ENCODE data around the gene LIPJ. TPM values are rescaled to one million over a fixed set of nuclear protein-coding genes. Genes with fewer than 3 reads are reported as not detected.

The LIPJ gene, protein sequence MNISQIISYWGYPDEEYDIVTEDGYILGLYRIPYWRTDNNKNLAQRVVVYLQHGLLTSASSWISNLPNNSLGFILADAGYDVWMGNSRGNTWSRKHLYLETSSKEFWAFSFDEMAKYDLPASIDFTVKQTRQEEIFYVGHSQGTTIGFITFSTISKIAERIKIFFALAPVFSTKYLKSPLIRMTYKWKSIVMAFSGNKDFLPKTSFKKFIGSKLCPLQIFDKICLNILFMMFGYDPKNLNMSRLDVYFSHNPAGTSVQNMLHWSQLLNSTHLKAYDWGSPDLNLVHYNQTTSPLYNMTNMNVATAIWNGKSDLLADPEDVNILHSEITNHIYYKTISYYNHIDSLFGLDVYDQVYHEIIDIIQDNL
- not detected for total RNA-seq
- under 1 TPM in 1 of 2 donors, not detected in 1; 0.03 TPM for polyA plus RNA-seq
- long read RNA-seq, donor 1: 0 reads
- long read RNA-seq, donor 2: 0 reads
- long read RNA-seq, donor 3: 0 reads

DNA sequence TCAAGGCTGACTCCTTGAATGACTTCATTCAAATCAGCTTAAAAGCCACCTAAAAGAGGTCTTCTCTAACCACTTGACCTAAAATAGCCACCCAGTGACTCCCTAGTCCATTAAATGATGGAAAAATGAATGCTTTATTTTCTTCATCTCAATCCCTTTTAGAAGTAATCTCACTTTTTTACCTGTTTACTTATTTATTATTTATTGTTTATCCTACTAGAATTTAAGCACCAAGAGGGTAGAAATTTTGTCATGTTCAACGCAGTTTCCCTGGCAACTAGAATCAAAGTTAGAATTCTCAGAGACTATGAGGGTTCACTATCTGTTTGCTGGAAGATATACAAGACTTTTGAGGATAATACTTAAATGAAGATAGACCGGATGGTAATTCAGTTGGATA lies at the start of gene LIPJ:
TSS of gene LIPJ (plus strand) at position 301 of the 400 bp plus-strand sequence. CDS start 3,926 bp downstream, outside the sequence.
- TF ChIP-seq POLR2A (IDR thresholded peaks at IDR 0.05): no peak
- TF ChIP-seq, protein P1, sequence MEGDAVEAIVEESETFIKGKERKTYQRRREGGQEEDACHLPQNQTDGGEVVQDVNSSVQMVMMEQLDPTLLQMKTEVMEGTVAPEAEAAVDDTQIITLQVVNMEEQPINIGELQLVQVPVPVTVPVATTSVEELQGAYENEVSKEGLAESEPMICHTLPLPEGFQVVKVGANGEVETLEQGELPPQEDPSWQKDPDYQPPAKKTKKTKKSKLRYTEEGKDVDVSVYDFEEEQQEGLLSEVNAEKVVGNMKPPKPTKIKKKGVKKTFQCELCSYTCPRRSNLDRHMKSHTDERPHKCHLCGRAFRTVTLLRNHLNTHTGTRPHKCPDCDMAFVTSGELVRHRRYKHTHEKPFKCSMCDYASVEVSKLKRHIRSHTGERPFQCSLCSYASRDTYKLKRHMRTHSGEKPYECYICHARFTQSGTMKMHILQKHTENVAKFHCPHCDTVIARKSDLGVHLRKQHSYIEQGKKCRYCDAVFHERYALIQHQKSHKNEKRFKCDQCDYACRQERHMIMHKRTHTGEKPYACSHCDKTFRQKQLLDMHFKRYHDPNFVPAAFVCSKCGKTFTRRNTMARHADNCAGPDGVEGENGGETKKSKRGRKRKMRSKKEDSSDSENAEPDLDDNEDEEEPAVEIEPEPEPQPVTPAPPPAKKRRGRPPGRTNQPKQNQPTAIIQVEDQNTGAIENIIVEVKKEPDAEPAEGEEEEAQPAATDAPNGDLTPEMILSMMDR (IDR thresholded peaks at IDR 0.05): no peak
- Histone ChIP-seq H3K27ac (no peak within 1 kb of the TSS), H3K9me3 (no peaks in the 10 kb centered on the region), H3K27me3 (no peaks in the 10 kb centered on the region), H3K4me1 (peaks cover 0 to 17% (median 4%) of the 10 kb centered on the region in 12 donors), H3K36me3 (no peaks in the 10 kb centered on the region), H3K4me3 (no peak within 1 kb of the TSS)
- intact Hi-C loops (cut with DNase I): loop anchor here in 1 of 10 donors (10.0 kb wide), 1 partner anchor 208 kb away; no protein-coding TSS in a partner anchor
- ATAC-seq (no peak), DNase-seq (no peak)
- WGBS, 4 donors: 89 to 90% (median 90%) methylated on average over 2 of the region's 2 CpGs

DNA sequence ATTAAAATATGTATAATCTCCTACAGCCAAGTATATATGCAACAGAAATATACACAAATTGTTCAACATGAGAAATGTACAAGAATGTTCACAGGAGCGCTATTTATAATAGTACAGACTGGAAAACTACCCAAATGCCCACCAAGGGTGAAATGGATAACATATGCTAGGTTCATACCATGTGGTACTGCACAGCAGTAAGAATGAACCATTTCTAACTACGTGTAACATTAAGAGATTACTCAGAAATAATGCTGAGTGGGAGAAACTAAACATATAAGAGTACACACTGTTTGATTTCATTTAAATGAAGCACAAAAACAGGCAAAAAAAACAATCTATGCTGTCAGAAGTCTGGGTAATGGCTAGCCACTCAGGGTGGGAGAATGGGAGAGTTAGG lies 49.2 kb upstream of the LIPJ start:
- TF ChIP-seq POLR2A (IDR thresholded peaks at IDR 0.05): no peak
- TF ChIP-seq, protein P1 (IDR thresholded peaks at IDR 0.05): no peak
- no peak overlapping the region for H3K4me3 ChIP-seq
- intact Hi-C loops (cut with DNase I): loop anchor here in 2 of 10 donors (5.0 to 10.0 kb wide), 2 partner anchors 113 to 120 kb away; no protein-coding TSS in a partner anchor
- ATAC-seq (no peak), DNase-seq (no peak)
- peak overlapping the region in 4 of 12 donors; percentile 14 to 41 (median 28) for H3K27ac ChIP-seq
- WGBS, 4 donors: 75 to 87% (median 81%) methylated on average over 2 of the region's 2 CpGs
- peaks cover 0 to 18% (median 1%) of the 10 kb centered on the region in 12 donors for H3K4me1 ChIP-seq
- H3K36me3 ChIP-seq: no peaks in the 10 kb centered on the region
- H3K9me3 ChIP-seq: no peaks in the 10 kb centered on the region
- H3K27me3 ChIP-seq: no peaks in the 10 kb centered on the region

DNA sequence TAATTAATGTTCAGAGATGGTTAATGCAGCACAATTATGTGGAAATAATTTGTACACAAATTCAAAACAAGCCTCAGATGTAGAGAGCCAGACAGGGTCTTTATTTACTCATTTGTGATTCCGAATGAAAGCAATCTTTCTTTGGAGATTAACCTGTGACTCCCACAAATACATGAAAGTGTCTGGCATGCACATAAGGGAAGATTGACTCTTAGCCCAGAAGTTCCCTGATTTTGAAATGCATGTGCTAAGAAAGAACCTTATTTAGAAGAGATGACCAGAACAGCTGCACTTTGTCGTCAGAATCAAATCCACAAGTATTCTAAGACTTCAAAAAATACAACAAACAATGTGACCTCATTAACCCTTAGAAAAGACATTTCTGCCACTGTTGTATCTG lies 48.5 kb upstream of the LIPJ start:
- no peak overlapping the region for H3K4me3 ChIP-seq
- ATAC-seq: peak in 2 of 4 donors; percentile 35 to 48
- WGBS, 4 donors: 25 to 54% (median 39%) methylated on average over 2 of the region's 2 CpGs
- intact Hi-C loops (cut with DNase I): loop anchor here in 2 of 10 donors (5.0 to 10.0 kb wide), 2 partner anchors 113 to 121 kb away; no protein-coding TSS in a partner anchor
- H3K9me3 ChIP-seq: no peaks in the 10 kb centered on the region
- no peak for TF ChIP-seq POLR2A (IDR thresholded peaks at IDR 0.05)
- TF ChIP-seq, protein P1 (IDR thresholded peaks at IDR 0.05): no peak
- DNase-seq: no peak
- H3K4me1 ChIP-seq: peaks cover 0 to 23% (median 1%) of the 10 kb centered on the region in 12 donors
- no peaks in the 10 kb centered on the region for H3K36me3 ChIP-seq
- H3K27me3 ChIP-seq: no peaks in the 10 kb centered on the region
- peak overlapping the region in 6 of 12 donors; percentile 6 to 59 (median 22) for H3K27ac ChIP-seq

DNA sequence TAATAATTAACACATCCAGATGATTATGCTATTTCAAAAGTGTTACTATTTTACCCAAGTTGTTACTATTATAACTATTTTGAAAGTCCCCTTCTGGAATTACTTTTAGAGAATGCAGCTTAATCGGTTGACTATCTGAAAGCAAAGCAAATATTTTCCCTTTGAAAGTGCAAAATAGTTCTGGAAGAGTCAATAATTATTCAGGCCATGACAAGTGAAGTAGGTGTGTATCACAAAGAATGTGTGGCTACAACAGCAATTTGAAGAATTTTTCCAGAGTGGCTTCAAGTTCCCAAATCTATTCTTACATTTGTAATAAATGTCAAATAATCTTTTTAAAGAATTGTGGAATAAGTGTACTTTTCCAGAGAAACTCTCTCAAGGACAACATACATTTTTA lies 46.2 kb upstream of the LIPJ start:
- Histone ChIP-seq H3K27ac (peak overlapping the region in 1 of 12 donors; percentile 50), H3K4me1 (peaks cover 0 to 23% (median 1%) of the 10 kb centered on the region in 12 donors), H3K9me3 (no peaks in the 10 kb centered on the region), H3K27me3 (no peaks in the 10 kb centered on the region), H3K36me3 (no peaks in the 10 kb centered on the region), H3K4me3 (no peak overlapping the region)
- DNase-seq: no peak
- TF ChIP-seq, protein P1 (IDR thresholded peaks at IDR 0.05): no peak
- no peak for TF ChIP-seq POLR2A (IDR thresholded peaks at IDR 0.05)
- WGBS, 4 donors: 77 to 90% (median 79%) methylated on average over 1 of the region's 1 CpG
- ATAC-seq: no peak
- intact Hi-C loops (cut with DNase I): loop anchor here in 1 of 10 donors (5.0 kb wide), 1 partner anchor 678 kb away; the partner anchor contains the start of genes KLLN and PTEN
